K562 (cell line): ENCODE measurements around the gene PSMD9.

Source experiments
- KDM2B ChIP-seq: fragments of 250-450 bp; sonication (Bioruptor Pico); IDR thresholded peaks from 2 replicates; pipeline ENCODE4 v1.8.0; 2021; ENCODE audit warnings: mild to moderate bottlenecking, moderate library complexity
- MYNN ChIP-seq, 2 experiments: sonication (generic); formaldehyde crosslinking in 1 of 2; IDR thresholded peaks; 2 replicates each; pipeline versions ENCODE4 v1.5.0 to v1.6.1; 2016 to 2020; ENCODE audit warnings: antibody characterized with exemption in 1 of 2, missing genetic modification reagents in 1 of 2
- NCOA1 ChIP-seq: fragments of 450-650 bp; IDR thresholded peaks from 2 replicates; pipeline ENCODE4 v1.6.1; 2016; ENCODE audit warnings: low read depth
- POLR2AphosphoS5 ChIP-seq: IDR thresholded peaks from 2 replicates; pipeline ENCODE4 v1.6.1; 2011; ENCODE audit warnings: mild to moderate bottlenecking, low read depth, low read length, moderate library complexity; ENCODE audit not compliant: control insufficient read depth, insufficient read depth
- TFE3 ChIP-seq: fragments of 450-650 bp; formaldehyde crosslinking; IDR thresholded peaks from 2 replicates; pipeline ENCODE4 v1.4.0; 2020; ENCODE audit warnings: mild to moderate bottlenecking, mixed read lengths
- ZBTB1 ChIP-seq: sonication (generic); formaldehyde crosslinking; IDR thresholded peaks from 2 replicates; pipeline ENCODE4 v1.8.1; 2023; ENCODE audit warnings: missing genetic modification reagents, low read depth, mild to moderate bottlenecking, borderline replicate concordance
- ZBTB33 ChIP-seq: sonication (generic); formaldehyde crosslinking; IDR thresholded peaks from 2 replicates; pipeline ENCODE4 v1.8.1; 2023; ENCODE audit warnings: mild to moderate bottlenecking, missing genetic modification reagents
- TF ChIP-seq, protein P1 (sequence below), 3 experiments: IDR thresholded peaks in 2 of 3; conservative IDR thresholded peaks in 1 of 3; 2 replicates each; pipeline ENCODE4 v1.5.1; 2011 to 2012; ENCODE audit warnings: low read length in 3 of 3, mild to moderate bottlenecking in 3 of 3, control low read depth in 2 of 3, improper control_type of control experiment in 1 of 3, inconsistent platforms in 1 of 3, low read depth in 1 of 3, mixed read lengths in 1 of 3, moderate library complexity in 1 of 3; ENCODE audit not compliant: insufficient read depth in 2 of 3

DNA sequence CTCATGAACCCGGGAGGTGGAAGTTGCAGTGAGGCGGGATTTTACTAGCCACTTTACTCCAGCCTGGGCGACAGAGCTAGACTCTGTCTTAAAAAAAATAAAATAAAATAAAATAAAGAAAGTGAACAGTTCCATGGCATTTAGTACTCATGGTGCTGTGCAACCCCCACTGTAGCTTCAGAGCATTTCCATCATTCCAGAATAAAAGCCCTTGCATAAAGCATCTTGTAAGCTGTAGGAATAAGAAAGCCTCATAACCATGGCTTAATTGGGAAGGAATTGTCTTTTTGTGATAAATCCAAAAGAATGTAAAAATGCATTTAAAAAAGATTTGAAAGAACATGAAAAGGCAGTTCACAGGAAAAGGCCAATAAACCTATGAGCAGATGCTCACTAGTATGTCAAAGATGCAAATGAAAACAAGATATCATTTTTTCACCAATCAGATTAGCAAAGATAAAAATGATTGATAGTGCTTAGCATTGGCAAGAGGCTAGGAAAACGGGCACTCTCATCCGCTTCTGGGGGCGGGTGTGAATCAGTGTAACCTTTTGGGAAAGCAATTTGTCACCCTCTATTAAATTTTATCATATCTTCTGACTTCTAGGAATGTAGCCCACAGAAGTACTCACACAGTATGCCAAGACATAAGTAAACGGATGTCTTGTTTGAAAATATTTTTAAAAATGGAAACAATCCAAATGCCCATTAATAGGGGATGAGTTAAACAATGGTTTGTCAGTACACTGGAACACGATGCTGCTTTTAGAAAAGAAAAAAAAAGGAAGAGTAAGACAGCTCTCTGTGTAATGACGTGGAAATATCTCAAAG is 76.4 kb downstream of the PSMD9 start:
- no peak for TF ChIP-seq NCOA1
- TF ChIP-seq ZBTB1 (CRISPR knock-in tag) = no peak
- no peak for TF ChIP-seq ZBTB33 (CRISPR knock-in tag)
- no peak for TF ChIP-seq POLR2AphosphoS5
- TF ChIP-seq, protein P1, sequence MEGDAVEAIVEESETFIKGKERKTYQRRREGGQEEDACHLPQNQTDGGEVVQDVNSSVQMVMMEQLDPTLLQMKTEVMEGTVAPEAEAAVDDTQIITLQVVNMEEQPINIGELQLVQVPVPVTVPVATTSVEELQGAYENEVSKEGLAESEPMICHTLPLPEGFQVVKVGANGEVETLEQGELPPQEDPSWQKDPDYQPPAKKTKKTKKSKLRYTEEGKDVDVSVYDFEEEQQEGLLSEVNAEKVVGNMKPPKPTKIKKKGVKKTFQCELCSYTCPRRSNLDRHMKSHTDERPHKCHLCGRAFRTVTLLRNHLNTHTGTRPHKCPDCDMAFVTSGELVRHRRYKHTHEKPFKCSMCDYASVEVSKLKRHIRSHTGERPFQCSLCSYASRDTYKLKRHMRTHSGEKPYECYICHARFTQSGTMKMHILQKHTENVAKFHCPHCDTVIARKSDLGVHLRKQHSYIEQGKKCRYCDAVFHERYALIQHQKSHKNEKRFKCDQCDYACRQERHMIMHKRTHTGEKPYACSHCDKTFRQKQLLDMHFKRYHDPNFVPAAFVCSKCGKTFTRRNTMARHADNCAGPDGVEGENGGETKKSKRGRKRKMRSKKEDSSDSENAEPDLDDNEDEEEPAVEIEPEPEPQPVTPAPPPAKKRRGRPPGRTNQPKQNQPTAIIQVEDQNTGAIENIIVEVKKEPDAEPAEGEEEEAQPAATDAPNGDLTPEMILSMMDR (IDR thresholded peaks at IDR 0.05 in 2 of 3, conservative IDR thresholded peaks at IDR 0.05 in 1 of 3; ENCODE audit: insufficient read depth in 2 of 3, low read depth in 1 of 3, low read length in 3 of 3) = no peak
- no peak for TF ChIP-seq MYNN (IDR thresholded peaks at IDR 0.05)
- TF ChIP-seq MYNN (CRISPR knock-in tag; IDR thresholded peaks at IDR 0.05) = no peak
- TF ChIP-seq TFE3 = no peak
- no peak for TF ChIP-seq KDM2B
